ENCODE data around the gene DNAJC5.

- peak in 1 of 6 experiments; percentile 4 for TF ChIP-seq CTCF (IDR thresholded peaks at IDR 0.05)
- TF ChIP-seq POLR2A (IDR thresholded peaks at IDR 0.05): no peak
Measured at GRCh38 chr20:63858393-63859165, 36.3 kb upstream of the DNAJC5 start.
